ENCODE measurements around the gene CLTCL1.

CLTCL1 gene

DNA sequence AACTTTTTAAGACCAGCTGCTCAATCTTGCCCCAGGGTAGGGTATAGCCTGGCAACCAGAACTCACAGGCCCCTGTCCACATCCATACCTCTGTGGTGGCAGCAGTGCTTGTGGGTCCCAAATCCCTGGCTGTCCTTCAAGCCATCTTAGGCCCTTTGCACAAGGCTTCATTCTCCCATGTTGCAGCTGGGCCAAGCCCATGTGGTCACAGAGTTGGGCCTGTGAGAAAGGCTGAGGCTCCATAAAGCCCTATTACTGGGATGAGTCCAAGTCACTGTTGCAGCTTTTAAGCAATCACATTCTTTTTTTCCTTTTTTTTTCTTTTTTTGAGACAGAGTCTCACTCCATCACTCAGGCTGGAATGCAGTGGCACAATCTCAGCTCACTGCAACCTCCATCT lies 65.1 kb downstream of the CLTCL1 start:
- TF ChIP-seq, protein P1, sequence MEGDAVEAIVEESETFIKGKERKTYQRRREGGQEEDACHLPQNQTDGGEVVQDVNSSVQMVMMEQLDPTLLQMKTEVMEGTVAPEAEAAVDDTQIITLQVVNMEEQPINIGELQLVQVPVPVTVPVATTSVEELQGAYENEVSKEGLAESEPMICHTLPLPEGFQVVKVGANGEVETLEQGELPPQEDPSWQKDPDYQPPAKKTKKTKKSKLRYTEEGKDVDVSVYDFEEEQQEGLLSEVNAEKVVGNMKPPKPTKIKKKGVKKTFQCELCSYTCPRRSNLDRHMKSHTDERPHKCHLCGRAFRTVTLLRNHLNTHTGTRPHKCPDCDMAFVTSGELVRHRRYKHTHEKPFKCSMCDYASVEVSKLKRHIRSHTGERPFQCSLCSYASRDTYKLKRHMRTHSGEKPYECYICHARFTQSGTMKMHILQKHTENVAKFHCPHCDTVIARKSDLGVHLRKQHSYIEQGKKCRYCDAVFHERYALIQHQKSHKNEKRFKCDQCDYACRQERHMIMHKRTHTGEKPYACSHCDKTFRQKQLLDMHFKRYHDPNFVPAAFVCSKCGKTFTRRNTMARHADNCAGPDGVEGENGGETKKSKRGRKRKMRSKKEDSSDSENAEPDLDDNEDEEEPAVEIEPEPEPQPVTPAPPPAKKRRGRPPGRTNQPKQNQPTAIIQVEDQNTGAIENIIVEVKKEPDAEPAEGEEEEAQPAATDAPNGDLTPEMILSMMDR (IDR thresholded peaks at IDR 0.05; ENCODE audit: control extremely low read depth, extremely low read depth, low read depth, missing control alignments) = no peak
- DNase-seq (ENCODE audit: extremely low spot score) = no peak
- CTCF ChIA-PET = no interaction called here

DNA sequence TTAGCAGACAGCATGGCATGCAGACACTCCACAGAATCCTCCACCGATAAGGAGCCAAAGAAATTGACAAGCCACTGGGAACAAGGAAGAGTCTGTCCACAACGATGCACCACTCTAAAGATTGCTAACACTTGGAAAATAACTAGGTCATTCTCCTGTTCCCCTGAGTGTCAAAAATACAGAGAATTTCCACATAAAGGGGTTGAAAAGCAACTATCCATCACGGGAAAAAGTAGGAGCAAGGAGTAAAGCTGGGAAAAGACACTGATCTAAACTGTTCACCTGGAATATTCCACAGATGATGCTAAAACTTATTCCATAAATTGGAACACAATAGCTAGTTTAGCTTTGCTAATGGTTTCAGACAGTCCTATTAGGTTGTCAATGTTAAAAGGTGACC lies 66.0 kb downstream of the CLTCL1 start:
- TF ChIP-seq, protein P1 (IDR thresholded peaks at IDR 0.05; ENCODE audit: control extremely low read depth, extremely low read depth, low read depth, missing control alignments) = no peak
- CTCF ChIA-PET = no interaction called here
- POLR2A ChIA-PET = no interaction called here
- DNase-seq (ENCODE audit: extremely low spot score) = no peak

More for the DNA sequence above, 65.1 kb downstream of the CLTCL1 start:
- POLR2A ChIA-PET = no interaction called here

DNA sequence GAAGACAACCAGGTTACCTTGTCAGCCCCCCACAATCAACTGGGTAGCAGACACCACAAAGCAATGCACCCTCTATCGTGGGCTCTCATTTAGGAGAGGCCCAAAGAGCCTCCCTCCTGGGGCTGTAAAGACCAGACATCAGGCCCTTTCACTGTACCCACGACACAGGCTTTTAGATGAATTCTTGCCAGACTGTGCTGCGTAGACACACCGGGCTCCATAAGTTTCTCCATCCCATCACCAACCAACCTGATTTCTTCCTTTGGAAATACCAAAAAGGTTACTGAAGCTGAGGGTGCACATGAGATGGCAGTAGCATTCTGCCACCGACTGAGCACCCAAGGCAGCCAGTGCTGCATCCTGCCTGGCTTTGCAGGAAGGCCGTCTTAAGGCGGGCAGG lies 66.5 kb downstream of the CLTCL1 start:
- CTCF ChIA-PET = no interaction called here
- no peak for DNase-seq (ENCODE audit: extremely low spot score)
- POLR2A ChIA-PET = no interaction called here
- TF ChIP-seq, protein P1 (IDR thresholded peaks at IDR 0.05; ENCODE audit: control extremely low read depth, extremely low read depth, low read depth, missing control alignments) = no peak

DNA sequence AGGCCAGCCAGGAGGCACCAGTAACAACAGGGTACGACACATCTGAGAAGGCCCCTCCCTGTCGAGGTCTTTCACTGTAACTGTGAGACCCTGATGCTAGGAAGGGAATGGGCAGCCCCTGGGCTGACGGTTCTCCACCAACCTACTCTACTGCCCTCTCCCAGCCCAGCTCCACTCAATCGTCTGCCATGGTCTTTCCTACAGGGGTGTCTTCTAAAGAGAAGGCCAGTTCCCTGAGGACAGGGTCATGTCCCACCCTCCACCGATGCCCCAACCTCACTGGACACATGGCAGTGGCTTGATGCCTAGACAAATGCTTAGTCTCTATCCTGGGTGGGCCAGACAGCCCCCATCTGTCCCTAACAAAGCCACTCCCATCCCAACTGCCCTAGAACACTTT lies 67.0 kb downstream of the CLTCL1 start:
- DNase-seq (ENCODE audit: extremely low spot score) = no peak
- TF ChIP-seq, protein P1 (IDR thresholded peaks at IDR 0.05; ENCODE audit: control extremely low read depth, extremely low read depth, low read depth, missing control alignments) = no peak
- ChIA-PET POLR2A (no interaction called here), CTCF (no interaction called here)

DNA sequence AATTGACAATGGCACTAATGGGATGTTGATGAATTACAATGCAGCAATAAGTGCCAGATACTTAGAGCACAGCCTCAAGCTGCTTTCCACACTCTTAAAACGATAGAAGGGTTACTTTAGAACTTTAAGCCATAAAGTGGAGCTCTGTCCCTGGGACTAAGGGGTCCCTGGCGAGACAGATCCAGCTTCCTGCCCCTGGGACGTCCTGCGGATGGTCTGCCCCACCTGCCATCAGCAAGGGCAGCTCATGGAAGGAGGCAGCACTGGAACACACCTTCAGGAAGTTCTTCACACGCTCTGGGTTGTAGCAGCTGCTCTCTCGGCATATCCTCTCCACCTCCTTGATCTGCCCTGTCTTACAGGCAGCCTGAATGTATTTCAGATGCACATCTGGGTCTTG lies 67.9 kb downstream of the CLTCL1 start:
- TF ChIP-seq, protein P1 (IDR thresholded peaks at IDR 0.05; ENCODE audit: control extremely low read depth, extremely low read depth, low read depth, missing control alignments) = no peak
- ChIA-PET CTCF (interaction anchor here (1.4 kb wide), 1 partner anchor 10 kb away, joined by 3 read pairs; no protein-coding TSS in a partner anchor), POLR2A (no interaction called here)
- no peak for DNase-seq (ENCODE audit: extremely low spot score)

DNA sequence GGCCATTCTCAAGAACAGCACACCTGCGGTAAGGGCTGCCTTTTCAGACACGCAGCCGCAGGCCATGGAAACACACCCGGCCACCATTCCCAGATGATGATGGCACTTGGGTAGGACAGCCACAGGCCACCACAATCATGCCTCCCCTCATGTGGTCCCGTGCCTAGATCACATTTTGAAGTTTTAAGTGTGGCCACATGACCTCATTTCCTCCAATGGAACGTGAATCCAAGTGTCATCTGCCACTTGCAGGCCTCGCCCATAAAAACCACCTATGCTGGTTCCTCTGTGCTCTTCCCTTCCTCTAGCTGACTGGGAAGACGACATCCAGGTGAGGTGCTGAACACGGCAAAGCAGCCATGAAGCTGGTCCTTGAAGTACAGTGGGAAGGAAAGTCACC lies 68.4 kb downstream of the CLTCL1 start:
- ChIA-PET CTCF (interaction anchor here (1.4 kb wide), 1 partner anchor 10 kb away, joined by 3 read pairs; no protein-coding TSS in a partner anchor), POLR2A (no interaction called here)
- TF ChIP-seq, protein P1 (IDR thresholded peaks at IDR 0.05; ENCODE audit: control extremely low read depth, extremely low read depth, low read depth, missing control alignments) = no peak
- DNase-seq (ENCODE audit: extremely low spot score) = no peak
